ENCODE results near the gene FHIT. TPM values are rescaled to one million over a fixed set of nuclear protein-coding genes. Genes with fewer than 3 reads are reported as not detected.

FHIT gene
- total and polyA plus RNA-seq, 10 of the 15 experiments (the other 5 are each of a cell fraction or from before 2014, with no cell fraction given), result 4.2 to 14.9 (median 9.4) TPM

DNA sequence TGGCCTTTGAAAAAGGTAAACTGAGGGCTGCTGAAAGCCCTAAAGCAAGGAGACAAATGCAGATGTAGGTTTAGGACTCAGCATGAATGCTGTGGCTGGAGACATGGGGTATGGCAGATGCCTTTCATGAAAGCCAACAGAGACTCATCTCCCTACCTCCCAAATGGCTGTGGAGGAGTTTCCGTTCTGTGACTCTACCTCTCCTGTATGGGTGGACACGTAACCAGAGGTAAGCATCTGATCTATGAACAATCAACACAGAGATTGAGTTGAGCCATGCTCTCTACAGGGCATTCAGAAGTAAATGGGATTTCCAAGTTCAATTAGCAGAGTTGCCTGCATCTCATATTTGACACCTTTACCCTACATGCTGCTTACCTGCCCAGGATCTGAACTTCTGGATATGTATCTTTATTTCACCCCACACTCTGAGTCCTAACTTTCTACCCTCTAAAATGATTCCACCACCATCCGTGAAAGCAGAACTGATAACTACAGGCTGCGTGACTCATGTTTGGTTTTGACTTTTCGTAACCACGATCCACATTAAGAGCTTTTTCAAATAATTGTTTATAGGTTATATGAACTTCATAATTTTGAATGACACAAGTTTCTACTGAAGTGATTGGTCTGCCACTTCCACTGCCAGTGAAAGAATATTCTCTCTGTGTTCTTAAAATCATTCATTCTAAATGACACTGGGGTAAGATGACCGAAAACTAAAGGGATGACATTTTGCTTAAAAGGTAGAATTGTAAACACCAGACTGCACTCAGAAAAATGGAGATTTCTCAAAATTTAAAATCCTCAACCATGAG lies 1058.7 kb downstream of the FHIT start:
- 3% methylated on average over 7 of the region's 7 CpGs for WGBS (ENCODE audit: insufficient coverage, insufficient replicate concordance, low lambda C conversion rate, missing lambda C conversion rate)
- ChIA-PET RAD21 (ENCODE audit: unreplicated experiment) (no interaction called here), CTCF (interaction anchor here (0.6 kb wide), 1 partner anchor 223 kb away, joined by 3 read pairs; no protein-coding TSS in a partner anchor), POLR2A (interaction anchor here (1.1 kb wide), 1 partner anchor 11 kb away, joined by 7 read pairs; no protein-coding TSS in a partner anchor), SMC1A (ENCODE audit: uncharacterized antibody, unreplicated experiment) (no interaction called here)
- no peaks in the 10 kb centered on the region for H3K9me3 ChIP-seq (replicated peaks; ENCODE audit: control insufficient read depth, insufficient read depth, low read length)
- no peak overlapping the region for H3K4me3 ChIP-seq
- 0 out of 2 replicates have a peak, but pooled peaks cover 3% of the 10 kb centered on the region for H3K4me1 ChIP-seq (ENCODE audit: control insufficient read depth, insufficient read depth, low read length)
- no peaks in the 10 kb centered on the region for H4K20me1 ChIP-seq (ENCODE audit: control insufficient read depth, insufficient read depth)
- in situ Hi-C loops (cut with MboI) (no loop called here), intact Hi-C loops (cut with micrococcal nuclease; ENCODE audit: unreplicated experiment) (no loop called here)
- H3K79me2 ChIP-seq (ENCODE audit: control insufficient read depth, insufficient read depth, low read length), result no peaks in the 10 kb centered on the region
- no peak overlapping the region for H3K9ac ChIP-seq (ENCODE audit: control insufficient read depth, insufficient read depth, low read length)
- peak; percentile 3 for DNase-seq (ENCODE audit: low read depth, low spot score)
- H3K27ac ChIP-seq (ENCODE audit: control insufficient read depth, insufficient read depth), result no peak overlapping the region
- no peak for FAIRE-seq
- H3K4me2 ChIP-seq (ENCODE audit: control insufficient read depth, insufficient read depth), result no peak overlapping the region
- no peaks in the 10 kb centered on the region for H3K27me3 ChIP-seq (replicated peaks in 1 of 2; ENCODE audit: control insufficient read depth in 2 of 2, insufficient read depth in 2 of 2, low read length in 1 of 2)
- no peaks in the 10 kb centered on the region for H3K36me3 ChIP-seq (ENCODE audit: control insufficient read depth in 2 of 2, insufficient read depth in 2 of 2, low read length in 1 of 2)
- ATAC-seq, result peak; percentile 90
- BruUV-seq (replicated peaks), result no TSS peak
- no peak overlapping the region; the same call in 1 of the 2 replicates for H2AFZ ChIP-seq (ENCODE audit: control insufficient read depth, low read depth, low read length)
- TF ChIP-seq ATF7 (IDR thresholded peaks at IDR 0.05; ENCODE audit: low read depth) (no peak), CREM (IDR thresholded peaks at IDR 0.05; ENCODE audit: low read depth) (peak; percentile 75), NR2C1 (IDR thresholded peaks at IDR 0.05) (no peak), DPF2 (IDR thresholded peaks at IDR 0.05) (peak; percentile 62; the same call in 1 of the 2 replicates), SPI1 (IDR thresholded peaks at IDR 0.05; ENCODE audit: borderline replicate concordance, insufficient read depth, low read depth, low read length) (peak; percentile 89), BCL11A (IDR thresholded peaks at IDR 0.05; ENCODE audit: low read depth, low read length) (peak; percentile 87), RFX5 (IDR thresholded peaks at IDR 0.05; ENCODE audit: low read depth, low read length) (no peak), NFIC (IDR thresholded peaks at IDR 0.05; ENCODE audit: low read depth, low read length) (peak; percentile 89; the same call in 1 of the 2 replicates), NRF1 (conservative IDR thresholded peaks at IDR 0.05; ENCODE audit: low read depth, low read length) (no peak), NR2C2 (IDR thresholded peaks at IDR 0.05; ENCODE audit: borderline replicate concordance, control insufficient read depth, insufficient read length, low read depth) (no peak), RUNX3 (IDR thresholded peaks at IDR 0.05; ENCODE audit: low read length) (peak; percentile 91), MTA2 (IDR thresholded peaks at IDR 0.05; ENCODE audit: low read depth) (peak; percentile 58; the same call in 1 of the 2 replicates), PML (IDR thresholded peaks at IDR 0.05; ENCODE audit: low read length) (no peak), NFYB (IDR thresholded peaks at IDR 0.05; ENCODE audit: insufficient read depth, low read depth, low read length) (no peak), SMAD1 (IDR thresholded peaks at IDR 0.05; ENCODE audit: low read depth, partially characterized antibody) (no peak), ZNF24 (IDR thresholded peaks at IDR 0.05) (0 out of 2 replicates have a peak, but pooled peaks have one; percentile 47), RBBP5 (conservative IDR thresholded peaks at IDR 0.05) (no peak), IRF4 (IDR thresholded peaks at IDR 0.05; ENCODE audit: low read depth, low read length) (peak; percentile 67; the same call in 1 of the 2 replicates), GABPA (IDR thresholded peaks at IDR 0.05; ENCODE audit: low read depth) (0 out of 2 replicates have a peak, but pooled peaks have one; percentile 41), YY1 (IDR thresholded peaks at IDR 0.05; ENCODE audit: low read depth, low read length) (no peak)
- TF ChIP-seq, protein P1, sequence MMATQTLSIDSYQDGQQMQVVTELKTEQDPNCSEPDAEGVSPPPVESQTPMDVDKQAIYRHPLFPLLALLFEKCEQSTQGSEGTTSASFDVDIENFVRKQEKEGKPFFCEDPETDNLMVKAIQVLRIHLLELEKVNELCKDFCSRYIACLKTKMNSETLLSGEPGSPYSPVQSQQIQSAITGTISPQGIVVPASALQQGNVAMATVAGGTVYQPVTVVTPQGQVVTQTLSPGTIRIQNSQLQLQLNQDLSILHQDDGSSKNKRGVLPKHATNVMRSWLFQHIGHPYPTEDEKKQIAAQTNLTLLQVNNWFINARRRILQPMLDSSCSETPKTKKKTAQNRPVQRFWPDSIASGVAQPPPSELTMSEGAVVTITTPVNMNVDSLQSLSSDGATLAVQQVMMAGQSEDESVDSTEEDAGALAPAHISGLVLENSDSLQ (IDR thresholded peaks at IDR 0.05), result peak; percentile 52; the same call in 1 of the 2 replicates
- TF ChIP-seq, protein P2, sequence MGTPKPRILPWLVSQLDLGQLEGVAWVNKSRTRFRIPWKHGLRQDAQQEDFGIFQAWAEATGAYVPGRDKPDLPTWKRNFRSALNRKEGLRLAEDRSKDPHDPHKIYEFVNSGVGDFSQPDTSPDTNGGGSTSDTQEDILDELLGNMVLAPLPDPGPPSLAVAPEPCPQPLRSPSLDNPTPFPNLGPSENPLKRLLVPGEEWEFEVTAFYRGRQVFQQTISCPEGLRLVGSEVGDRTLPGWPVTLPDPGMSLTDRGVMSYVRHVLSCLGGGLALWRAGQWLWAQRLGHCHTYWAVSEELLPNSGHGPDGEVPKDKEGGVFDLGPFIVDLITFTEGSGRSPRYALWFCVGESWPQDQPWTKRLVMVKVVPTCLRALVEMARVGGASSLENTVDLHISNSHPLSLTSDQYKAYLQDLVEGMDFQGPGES (IDR thresholded peaks at IDR 0.05), result no peak
- TF ChIP-seq, protein P3, sequence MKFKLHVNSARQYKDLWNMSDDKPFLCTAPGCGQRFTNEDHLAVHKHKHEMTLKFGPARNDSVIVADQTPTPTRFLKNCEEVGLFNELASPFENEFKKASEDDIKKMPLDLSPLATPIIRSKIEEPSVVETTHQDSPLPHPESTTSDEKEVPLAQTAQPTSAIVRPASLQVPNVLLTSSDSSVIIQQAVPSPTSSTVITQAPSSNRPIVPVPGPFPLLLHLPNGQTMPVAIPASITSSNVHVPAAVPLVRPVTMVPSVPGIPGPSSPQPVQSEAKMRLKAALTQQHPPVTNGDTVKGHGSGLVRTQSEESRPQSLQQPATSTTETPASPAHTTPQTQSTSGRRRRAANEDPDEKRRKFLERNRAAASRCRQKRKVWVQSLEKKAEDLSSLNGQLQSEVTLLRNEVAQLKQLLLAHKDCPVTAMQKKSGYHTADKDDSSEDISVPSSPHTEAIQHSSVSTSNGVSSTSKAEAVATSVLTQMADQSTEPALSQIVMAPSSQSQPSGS (IDR thresholded peaks at IDR 0.05; ENCODE audit: low read length), result peak; percentile 33; the same call in 1 of the 2 replicates
